Mesendoderm (in vitro differentiated cells): ENCODE data around the gene ADGRV1.

Experiments used
- DNase-seq: peaks from one replicate; pipeline ENCODE4 v3.0.0; 2013
- H2AK5ac ChIP-seq: 2 replicates; pipeline ENCODE4 v1.6.1; 2013; ENCODE audit warnings: low read length, inconsistent platforms
- H2BK120ac ChIP-seq: 2 replicates; pipeline ENCODE4 v1.6.1; 2013; ENCODE audit warnings: low read depth, mild to moderate bottlenecking, low read length, moderate library complexity, mixed read lengths
- H2BK15ac ChIP-seq: replicated peaks from 2 replicates; pipeline ENCODE4 v1.6.1; 2013; ENCODE audit warnings: low read depth, mild to moderate bottlenecking, moderate library complexity
- H2BK5ac ChIP-seq: 2 replicates; pipeline ENCODE4 v1.6.1; 2013; ENCODE audit warnings: low read length, inconsistent platforms
- H3K18ac ChIP-seq: 2 replicates; pipeline ENCODE4 v1.6.1; 2013; ENCODE audit warnings: mild to moderate bottlenecking, low read length, mixed read lengths
- H3K23ac ChIP-seq: one replicate; pipeline ENCODE4 v1.6.1; 2013; ENCODE audit warnings: low read length
- H3K27ac ChIP-seq: 2 replicates; pipeline ENCODE4 v1.5.1; 2013; ENCODE audit warnings: low read depth, mild to moderate bottlenecking, inconsistent platforms, low read length, moderate library complexity
- H3K27me3 ChIP-seq: 2 replicates; pipeline ENCODE4 v1.6.1; 2013; ENCODE audit warnings: low read length, control low read depth, mild to moderate bottlenecking, inconsistent platforms; ENCODE audit not compliant: insufficient read depth, poor library complexity
- H3K36me3 ChIP-seq: 2 replicates; pipeline ENCODE4 v1.6.1; 2013; ENCODE audit warnings: low read length, inconsistent platforms; ENCODE audit not compliant: control insufficient read depth, insufficient read depth
- H3K4ac ChIP-seq: one replicate; pipeline ENCODE4 v1.6.1; 2013; ENCODE audit warnings: low read depth, mild to moderate bottlenecking, low read length, moderate library complexity
- H3K4me1 ChIP-seq: 2 replicates; pipeline ENCODE4 v1.6.1; 2013; ENCODE audit warnings: low read depth, low read length, inconsistent platforms; ENCODE audit not compliant: control insufficient read depth
- H3K4me2 ChIP-seq: 2 replicates; pipeline ENCODE4 v1.6.1; 2013; ENCODE audit warnings: low read length
- H3K4me3 ChIP-seq: 2 replicates; pipeline ENCODE4 v1.5.1; 2013; ENCODE audit warnings: mild to moderate bottlenecking, low read length
- H3K56ac ChIP-seq: one replicate; pipeline ENCODE4 v1.6.1; 2013; ENCODE audit warnings: low read length
- H3K79me1 ChIP-seq: 2 replicates; pipeline ENCODE4 v1.6.1; 2013; ENCODE audit warnings: low read length, inconsistent platforms
- H3K79me2 ChIP-seq: 2 replicates; pipeline ENCODE4 v1.6.1; 2013; ENCODE audit warnings: mild to moderate bottlenecking, low read length; ENCODE audit not compliant: control insufficient read depth, insufficient read depth
- H3K9ac ChIP-seq: 2 replicates; pipeline ENCODE4 v1.6.1; 2013; ENCODE audit warnings: low read length, inconsistent platforms
- H4K5ac ChIP-seq: one replicate; pipeline ENCODE4 v1.6.1; 2013; ENCODE audit warnings: low read length
- H4K8ac ChIP-seq: one replicate; pipeline ENCODE4 v1.6.1; 2013; ENCODE audit warnings: low read depth, mild to moderate bottlenecking, control low read depth, low read length, moderate library complexity
- WGBS: extraction: QIAGEN DNeasy Blood & Tissue Kit; methylation state at CpG from one replicate; pipeline ENCODE4 v1.1.7; 2013; ENCODE audit warnings: low lambda C conversion rate, missing lambda C conversion rate; ENCODE audit not compliant: insufficient coverage; ENCODE audit errors: extremely low coverage; 5-methylcytosine and 5-hydroxymethylcytosine counted together

The ADGRV1 gene

DNA sequence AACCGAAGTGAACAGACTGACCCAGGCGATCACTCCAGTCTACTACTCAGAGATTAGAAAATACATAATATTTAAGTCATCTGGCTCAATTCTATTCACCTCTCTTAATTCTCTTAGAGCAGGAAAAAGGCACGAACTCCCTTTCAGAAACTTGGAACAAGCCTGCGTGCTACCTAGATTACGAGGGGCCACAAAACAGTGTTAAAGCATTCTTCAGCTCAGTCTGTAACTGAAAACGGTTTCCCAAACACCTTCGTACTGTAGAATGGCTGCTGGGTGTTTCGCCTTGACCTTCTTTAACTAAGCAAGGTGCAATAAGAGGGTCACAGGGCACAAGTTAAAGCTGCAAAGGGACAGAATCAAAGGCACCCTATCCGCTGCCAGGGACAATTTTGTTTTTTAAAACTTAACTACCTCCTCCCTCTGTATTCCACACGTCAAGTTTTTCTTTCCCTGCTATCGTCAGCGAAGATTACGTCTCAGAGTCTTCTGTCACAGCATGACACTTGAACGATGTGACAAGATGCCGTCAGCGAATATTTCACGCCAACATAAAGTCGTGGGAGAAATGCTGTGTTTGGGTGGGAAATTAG, 29.9 kb upstream of the ADGRV1 start:
- H2AK5ac ChIP-seq, result no peak overlapping the region
- H3K27me3 ChIP-seq, result no peaks in the 10 kb centered on the region
- H3K4me1 ChIP-seq, result no peaks in the 10 kb centered on the region
- no peak overlapping the region for H2BK5ac ChIP-seq
- no peaks in the 10 kb centered on the region for H3K79me1 ChIP-seq
- H2BK120ac ChIP-seq, result no peak overlapping the region
- H3K27ac ChIP-seq, result no peak overlapping the region
- no CpG with 5 or more reads among the region's 18 CpGs for WGBS
- no peak overlapping the region for H4K8ac ChIP-seq
- H2BK15ac ChIP-seq, result no peak overlapping the region
- peaks cover 7% of the 10 kb centered on the region for H3K79me2 ChIP-seq
- H3K9ac ChIP-seq, result peak overlapping the region; percentile 89
- peak overlapping the region; percentile 95 for H3K56ac ChIP-seq
- no peak overlapping the region for H3K18ac ChIP-seq
- H3K4me3 ChIP-seq, result peak overlapping the region; percentile 41
- H3K23ac ChIP-seq, result no peak overlapping the region
- no peaks in the 10 kb centered on the region for H3K36me3 ChIP-seq
- peak; percentile 51 for DNase-seq
- H4K5ac ChIP-seq, result no peak overlapping the region
- H3K4me2 ChIP-seq, result peak overlapping the region; percentile 45
- H3K4ac ChIP-seq, result no peak overlapping the region

DNA sequence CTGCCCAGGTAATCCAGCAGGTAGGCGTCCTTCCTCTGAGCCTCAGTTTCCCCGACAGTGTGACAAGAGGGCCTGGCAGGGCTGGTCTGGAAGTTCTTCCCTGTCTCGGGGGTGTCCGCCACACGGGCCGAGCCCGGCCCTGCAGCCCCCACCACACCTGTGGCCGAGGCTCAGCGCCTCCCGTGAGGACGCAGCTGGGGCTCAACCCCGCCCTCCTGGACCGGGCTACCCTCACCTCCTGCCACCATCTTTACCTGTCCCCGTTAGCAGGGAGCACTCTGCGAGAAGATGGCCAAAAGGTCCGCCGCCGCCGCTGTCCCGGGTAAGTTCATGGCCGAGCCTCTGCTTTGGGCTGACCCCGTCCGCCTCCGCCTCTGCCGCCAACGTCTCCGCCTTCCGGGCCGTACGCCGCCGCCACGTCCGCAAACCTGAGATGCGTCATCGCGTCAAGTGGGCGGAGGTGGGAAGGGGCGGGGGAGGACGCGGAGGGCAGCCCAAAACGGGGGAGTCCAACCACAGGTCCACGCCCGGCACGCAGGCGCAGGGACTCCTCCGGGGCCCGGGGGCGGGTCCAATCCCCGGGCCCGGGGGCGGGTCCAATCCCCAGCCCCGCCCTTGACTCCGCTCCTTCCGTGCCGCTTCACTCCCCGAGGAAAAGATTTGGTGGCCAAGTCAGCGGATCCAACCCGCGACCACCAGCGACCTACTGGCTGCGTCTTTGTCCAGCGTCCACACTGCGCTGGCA, 29.2 kb upstream of the ADGRV1 start, which contains the start of gene LYSMD3:
TSS of gene LYSMD3 (minus strand) at position 391 of the 745 bp plus-strand sequence. CDS start 4,295 bp downstream, outside the sequence.
- Histone ChIP-seq H2BK120ac (no peak within 1 kb of the TSS), H3K4me3 (peak within 1 kb of the TSS; percentile 89), H3K4me1 (no peaks in the 10 kb centered on the region), H4K8ac (no peak within 1 kb of the TSS), H2AK5ac (no peak within 1 kb of the TSS), H3K27me3 (no peaks in the 10 kb centered on the region), H2BK5ac (peak within 1 kb of the TSS; percentile 72), H4K5ac (no peak within 1 kb of the TSS), H3K36me3 (no peaks in the 10 kb centered on the region), H3K4me2 (peak within 1 kb of the TSS; percentile 85), H3K23ac (peak within 1 kb of the TSS; percentile 92), H3K4ac (peak within 1 kb of the TSS; percentile 73), H3K18ac (peak within 1 kb of the TSS; percentile 29), H3K79me1 (no peaks in the 10 kb centered on the region), H3K56ac (peak within 1 kb of the TSS; percentile 99), H3K27ac (peak within 1 kb of the TSS; percentile 51), H3K9ac (peak within 1 kb of the TSS; percentile 97), H3K79me2 (peaks cover 7% of the 10 kb centered on the region), H2BK15ac (no peak within 1 kb of the TSS)
- WGBS, result no CpG with 5 or more reads among the region's 64 CpGs
- peak; percentile 98 for DNase-seq

- Histone ChIP-seq H2BK5ac (peak overlapping the region; percentile 72), H3K27me3 (no peaks in the 10 kb centered on the region), H3K56ac (peak overlapping the region; percentile 99), H3K4me1 (no peaks in the 10 kb centered on the region), H3K18ac (peak overlapping the region; percentile 29), H2AK5ac (no peak overlapping the region), H3K79me1 (no peaks in the 10 kb centered on the region), H3K36me3 (no peaks in the 10 kb centered on the region), H3K4me3 (peak overlapping the region; percentile 89), H4K8ac (no peak overlapping the region), H3K27ac (peak overlapping the region; percentile 51), H2BK120ac (no peak overlapping the region), H3K79me2 (peaks cover 7% of the 10 kb centered on the region), H4K5ac (no peak overlapping the region), H3K4ac (peak overlapping the region; percentile 63), H3K9ac (peak overlapping the region; percentile 97), H3K4me2 (peak overlapping the region; percentile 85), H2BK15ac (no peak overlapping the region), H3K23ac (peak overlapping the region; percentile 92)
- DNase-seq, result peak; percentile 89
- WGBS, result no CpG with 5 or more reads among the region's 13 CpGs
Observed at GRCh38 chr5:90529939-90530677, 28.5 kb upstream of the ADGRV1 start.

DNA sequence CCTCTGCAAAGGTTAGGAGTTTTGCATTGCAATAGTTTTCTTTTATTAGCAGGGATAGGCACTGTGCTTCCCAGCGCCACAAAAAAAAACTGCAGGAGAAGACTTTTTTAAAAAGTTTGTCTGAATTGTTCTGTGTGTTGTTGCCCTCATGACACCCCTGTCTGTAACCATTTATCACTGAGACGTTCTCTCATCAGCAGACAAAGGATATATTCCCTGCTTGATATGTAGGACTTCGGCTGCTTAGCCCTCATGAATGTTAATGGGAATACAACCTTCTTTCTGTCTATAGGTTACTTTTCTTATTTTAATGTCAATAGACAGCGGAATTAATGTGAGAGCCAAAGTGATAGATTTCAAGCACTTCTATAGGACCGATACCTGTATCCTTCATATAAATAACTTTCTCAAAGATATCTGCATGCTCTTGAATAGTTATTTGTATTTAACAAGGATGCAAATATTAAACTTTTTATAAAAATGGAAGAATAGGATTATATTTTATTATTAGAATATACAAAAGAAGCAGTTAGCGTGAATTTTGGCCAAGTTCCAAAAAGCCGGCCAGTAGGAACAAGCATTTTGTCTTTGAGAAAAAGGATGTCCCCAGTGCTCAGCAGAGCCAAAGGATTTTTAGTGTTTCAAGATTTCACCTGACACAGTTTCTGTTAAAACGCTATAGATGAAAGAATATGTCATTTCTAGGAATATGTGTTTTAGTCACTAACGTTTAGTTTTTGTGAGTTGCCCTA, 27.7 kb upstream of the ADGRV1 start:
- no peak overlapping the region for H2BK5ac ChIP-seq
- H3K56ac ChIP-seq, result no peak overlapping the region
- no peaks in the 10 kb centered on the region for H3K79me1 ChIP-seq
- H3K23ac ChIP-seq, result no peak overlapping the region
- 100% methylated on average over 1 of the region's 9 CpGs for WGBS
- no peak overlapping the region for H4K5ac ChIP-seq
- no peak overlapping the region for H2BK15ac ChIP-seq
- H3K4me1 ChIP-seq, result no peaks in the 10 kb centered on the region
- H3K27me3 ChIP-seq, result no peaks in the 10 kb centered on the region
- H3K18ac ChIP-seq, result no peak overlapping the region
- no peak overlapping the region for H3K4me2 ChIP-seq
- H3K27ac ChIP-seq, result no peak overlapping the region
- no peaks in the 10 kb centered on the region for H3K36me3 ChIP-seq
- no peak overlapping the region for H3K4ac ChIP-seq
- H4K8ac ChIP-seq, result no peak overlapping the region
- no peak for DNase-seq
- no peak overlapping the region for H2AK5ac ChIP-seq
- H3K4me3 ChIP-seq, result no peak overlapping the region
- no peak overlapping the region for H3K9ac ChIP-seq
- peaks cover 7% of the 10 kb centered on the region for H3K79me2 ChIP-seq
- no peak overlapping the region for H2BK120ac ChIP-seq

DNA sequence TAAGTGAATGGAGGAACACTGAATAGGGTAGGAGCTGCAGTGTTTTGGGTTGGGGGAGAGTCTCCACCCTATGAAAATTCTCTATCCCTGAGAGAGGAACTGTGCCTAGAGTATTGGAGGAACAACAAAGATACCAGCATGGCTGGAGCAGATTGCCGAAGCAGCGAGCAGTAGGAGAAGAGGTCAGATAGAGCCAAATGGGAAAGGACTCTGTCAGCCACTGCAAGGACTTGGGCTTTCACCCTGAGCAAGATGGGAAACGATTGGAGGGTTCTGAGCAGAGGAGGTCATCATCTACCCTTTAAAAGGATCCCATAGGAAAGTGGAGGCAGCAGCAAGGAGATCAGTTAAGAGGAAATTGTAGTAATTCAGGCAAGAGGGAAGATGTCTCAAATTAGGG, 24.8 kb upstream of the ADGRV1 start:
- Histone ChIP-seq H3K4me2 (no peak overlapping the region), H3K23ac (no peak overlapping the region), H3K27me3 (no peaks in the 10 kb centered on the region), H3K4ac (no peak overlapping the region), H3K4me1 (no peaks in the 10 kb centered on the region), H4K8ac (no peak overlapping the region), H3K79me1 (no peaks in the 10 kb centered on the region), H3K79me2 (peaks cover 1% of the 10 kb centered on the region), H2BK120ac (no peak overlapping the region), H3K27ac (no peak overlapping the region), H2BK15ac (no peak overlapping the region), H3K36me3 (no peaks in the 10 kb centered on the region), H3K4me3 (no peak overlapping the region), H3K9ac (no peak overlapping the region), H4K5ac (no peak overlapping the region), H3K18ac (no peak overlapping the region), H3K56ac (no peak overlapping the region), H2BK5ac (no peak overlapping the region), H2AK5ac (no peak overlapping the region)
- WGBS, result no CpG with 5 or more reads among the region's 3 CpGs
- no peak for DNase-seq
